IPS-20b (cell line): Measurements from ENCODE around the gene RNLS.

Source experiments
- H3K27ac ChIP-seq: one replicate; pipeline ENCODE4 v1.5.1; 2013; ENCODE audit warnings: low read length
- H3K27me3 ChIP-seq: 2 replicates; pipeline ENCODE4 v1.6.1; 2013; ENCODE audit warnings: mild to moderate bottlenecking, low read length, inconsistent platforms; ENCODE audit not compliant: insufficient read depth
- H3K36me3 ChIP-seq: 2 replicates; pipeline ENCODE4 v1.6.1; 2013; ENCODE audit warnings: low read depth, mild to moderate bottlenecking, inconsistent platforms, low read length, moderate library complexity; ENCODE audit not compliant: insufficient read depth
- H3K4me1 ChIP-seq: 2 replicates; pipeline ENCODE4 v1.6.1; 2013; ENCODE audit warnings: mild to moderate bottlenecking, control low read depth, inconsistent platforms, low read length, moderate library complexity; ENCODE audit not compliant: insufficient read depth
- H3K4me3 ChIP-seq: 2 replicates; pipeline ENCODE4 v1.5.1; 2013; ENCODE audit warnings: mild to moderate bottlenecking, low read length, inconsistent platforms
- H3K9ac ChIP-seq: 2 replicates; pipeline ENCODE4 v1.6.1; 2013; ENCODE audit warnings: low read depth, mild to moderate bottlenecking, inconsistent platforms, low read length, moderate library complexity
- H3K9me3 ChIP-seq: 2 replicates; pipeline ENCODE4 v1.6.1; 2013; ENCODE audit warnings: mild to moderate bottlenecking, low read depth, low read length, inconsistent platforms; ENCODE audit not compliant: insufficient read depth

RNLS gene

DNA sequence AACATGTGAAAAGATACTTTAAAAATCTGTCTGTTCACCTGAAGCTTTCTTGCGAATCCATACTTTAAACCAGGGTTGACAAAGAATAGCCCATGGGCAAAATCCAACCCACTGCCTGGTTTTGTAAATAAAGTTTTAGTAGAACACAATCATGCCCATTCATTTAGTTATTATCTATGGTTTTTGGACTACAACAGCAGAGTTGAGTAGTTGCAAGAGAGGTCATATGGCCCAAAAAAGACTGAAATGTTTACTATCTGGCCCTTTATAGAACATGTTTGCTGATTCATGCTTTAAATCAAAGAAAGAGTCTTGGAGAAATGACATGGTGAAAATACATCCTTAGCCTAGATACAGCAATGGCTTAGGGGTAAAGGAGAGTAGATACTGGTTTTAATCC lies 356.2 kb downstream of the RNLS start:
- no peak overlapping the region for H3K4me3 ChIP-seq
- no peak overlapping the region for H3K9ac ChIP-seq
- no peaks in the 10 kb centered on the region for H3K9me3 ChIP-seq

DNA sequence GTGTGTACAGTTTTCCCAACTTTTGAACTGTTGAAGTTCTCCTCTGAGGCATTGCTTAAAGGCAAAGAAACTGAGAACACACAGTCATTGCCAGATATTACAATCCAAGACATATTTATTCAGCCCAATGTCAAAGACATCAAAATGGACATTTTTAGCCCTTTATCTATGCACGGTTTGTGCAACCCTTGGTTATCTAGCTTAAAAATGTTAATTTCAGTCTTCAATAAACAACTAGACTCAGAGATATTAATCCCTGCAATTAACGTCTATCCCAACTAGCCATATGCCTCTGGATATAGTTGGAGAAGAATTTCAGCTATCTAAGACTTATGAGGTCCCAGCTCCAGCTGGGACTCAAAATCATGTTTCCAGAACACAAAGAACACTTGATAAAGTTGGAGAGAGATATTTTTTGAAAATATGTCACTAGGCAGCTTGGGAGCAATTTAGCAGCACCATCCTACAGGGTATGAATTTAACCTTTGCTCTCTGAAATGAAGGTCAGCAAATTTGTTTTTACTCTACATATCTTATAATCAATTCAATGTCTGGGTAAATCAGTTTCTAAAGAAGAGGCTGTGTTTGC lies 357.0 kb downstream of the RNLS start:
- no peaks in the 10 kb centered on the region for H3K9me3 ChIP-seq
- no peaks in the 10 kb centered on the region for H3K4me1 ChIP-seq
- H3K9ac ChIP-seq = no peak overlapping the region
- no peaks in the 10 kb centered on the region for H3K27me3 ChIP-seq
- no peaks in the 10 kb centered on the region for H3K36me3 ChIP-seq
- no peak overlapping the region for H3K27ac ChIP-seq
- no peak overlapping the region for H3K4me3 ChIP-seq

More for the DNA sequence above, 356.2 kb downstream of the RNLS start:
- Histone ChIP-seq H3K4me1 (no peaks in the 10 kb centered on the region), H3K27me3 (no peaks in the 10 kb centered on the region), H3K27ac (no peak overlapping the region), H3K36me3 (no peaks in the 10 kb centered on the region)
